Activated CD4-positive, alpha-beta T cell treated with anti-CD3 and anti-CD28 coated beads for 48 hours (primary cell): Measurements from ENCODE around the gene TLX3.
"Not testable (repeated sequence)": the region's sequence is repeated elsewhere in the genome, so short reads cannot be mapped to it uniquely, and the experiment has no call there.

Experiments
- DNase-seq: peaks from one replicate; pipeline ENCODE4 v3.0.0-alpha.2; 2020

TLX3 gene

DNA sequence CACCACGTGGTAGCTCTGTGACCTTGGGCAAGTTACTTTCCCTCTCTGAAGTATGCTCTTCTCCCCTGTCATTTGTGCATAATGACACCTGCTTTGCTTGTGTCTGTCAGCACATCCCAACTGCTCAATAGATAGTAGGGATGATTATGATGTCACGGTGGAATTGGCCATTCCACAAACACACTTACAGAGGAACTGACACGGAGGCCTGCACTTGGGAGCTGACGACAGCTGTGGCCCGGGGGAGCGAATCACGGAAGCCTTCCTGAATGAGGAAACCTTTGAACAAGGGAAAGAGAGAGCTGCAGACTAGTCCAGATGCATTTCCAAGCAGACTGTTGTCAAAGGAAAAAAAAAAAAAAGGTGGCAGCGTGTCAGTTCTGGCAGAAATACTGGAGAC is 21.0 kb downstream of the TLX3 start:
- no peak for DNase-seq

DNA sequence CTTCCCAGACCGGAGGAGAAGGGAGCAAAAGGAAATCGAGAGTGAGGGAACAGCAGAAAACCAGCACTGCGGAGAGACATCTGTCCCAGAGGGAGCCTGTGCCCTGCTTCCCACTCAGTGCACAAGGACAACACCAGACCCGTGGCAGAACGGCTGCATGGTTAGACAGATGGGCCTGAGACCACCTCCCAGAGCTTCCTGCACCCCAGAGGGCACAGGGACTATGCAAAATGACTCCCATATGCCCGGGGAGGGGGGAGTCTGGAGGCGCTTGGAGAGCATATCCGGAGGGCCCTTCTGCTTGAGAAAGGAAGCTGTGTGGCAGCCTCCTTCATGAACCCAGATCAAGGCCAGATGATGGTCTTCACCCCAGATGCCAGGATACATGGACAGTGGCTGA is 26.6 kb downstream of the TLX3 start:
- DNase-seq: no peak

- DNase-seq: peak; percentile 37
Measured at GRCh38 chr5:171336521-171337209, 27.6 kb downstream of the TLX3 start.

DNA sequence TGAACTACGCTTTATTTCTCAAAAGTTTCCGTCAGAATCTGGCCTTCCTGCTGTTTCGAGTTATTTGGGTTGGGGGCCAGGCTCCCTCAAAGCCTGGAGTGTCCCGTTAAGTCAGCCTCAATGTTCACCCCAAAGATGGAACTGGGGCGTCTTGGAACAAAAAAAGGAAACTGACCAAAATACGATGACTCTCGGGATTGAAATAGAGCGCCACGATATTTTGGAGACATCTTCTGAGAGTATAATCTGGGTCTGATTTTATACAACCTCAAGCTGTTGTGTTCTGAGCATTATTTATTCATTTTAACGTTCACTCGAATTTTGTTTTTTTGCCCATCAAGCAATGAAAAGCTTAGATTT is 28.1 kb downstream of the TLX3 start:
- no peak for DNase-seq

GRCh38 chr5:171340042-171340441 is 31.0 kb downstream of the TLX3 start:
- no peak for DNase-seq

GRCh38 chr5:171340491-171340890 is 31.4 kb downstream of the TLX3 start:
- no peak for DNase-seq

- DNase-seq: peak; percentile 53
Measured at GRCh38 chr5:171342362-171343111, 33.5 kb downstream of the TLX3 start.

DNA sequence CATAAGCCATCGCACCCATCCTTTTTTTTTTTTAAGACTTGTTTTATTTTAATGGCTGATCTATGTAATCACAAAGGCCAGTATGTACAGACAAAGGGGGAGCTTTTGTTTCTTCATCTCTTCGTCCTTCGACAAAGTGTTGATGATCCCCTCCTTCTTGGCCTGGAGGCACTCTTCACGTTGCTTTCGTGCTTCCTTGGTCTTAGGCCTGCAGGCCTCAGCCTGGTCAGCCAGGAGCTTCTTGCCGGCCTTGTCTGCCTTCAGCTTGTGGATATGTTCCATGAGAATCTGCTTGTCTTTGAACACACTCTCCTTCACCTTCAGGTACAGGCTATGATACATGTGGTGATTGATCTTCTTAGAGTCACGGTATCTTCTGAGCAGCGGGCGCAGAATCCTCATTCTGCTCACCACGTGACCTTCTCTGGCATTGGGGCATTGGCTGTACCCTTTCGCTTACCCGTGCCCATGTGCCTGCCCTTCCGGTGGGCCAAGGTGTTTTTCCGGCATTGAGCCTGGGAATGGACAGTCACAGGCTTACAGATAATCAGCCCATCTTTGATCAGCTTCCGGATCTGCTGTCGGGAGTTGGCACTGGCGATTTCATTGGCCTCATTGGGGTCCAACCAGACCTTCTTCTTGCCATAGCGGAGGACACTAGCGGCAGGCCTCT is 36.0 kb downstream of the TLX3 start:
- no peak for DNase-seq

GRCh38 chr5:171351536-171352073 is 42.6 kb downstream of the TLX3 start:
- DNase-seq: no peak

DNA sequence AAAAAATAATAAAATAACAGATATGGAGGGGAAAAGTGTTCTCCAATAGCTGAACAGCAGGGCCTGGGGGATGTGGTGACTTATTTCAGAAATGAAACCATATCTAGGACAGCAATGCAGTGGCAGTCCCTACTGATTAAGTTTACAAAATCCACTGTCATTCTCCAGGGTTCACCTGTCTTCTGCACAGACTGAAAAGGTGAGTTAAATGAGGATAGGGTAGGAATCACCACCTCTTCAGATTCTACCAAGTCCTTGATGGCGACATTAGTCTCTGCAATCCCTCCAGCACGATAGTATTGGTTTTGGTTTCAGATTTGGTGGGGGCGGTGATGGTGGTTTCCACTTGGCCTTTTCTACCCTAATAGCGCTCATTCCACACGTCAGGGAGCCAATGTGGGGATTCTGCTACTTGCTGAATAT is 46.3 kb downstream of the TLX3 start:
- DNase-seq: peak; percentile 47

DNA sequence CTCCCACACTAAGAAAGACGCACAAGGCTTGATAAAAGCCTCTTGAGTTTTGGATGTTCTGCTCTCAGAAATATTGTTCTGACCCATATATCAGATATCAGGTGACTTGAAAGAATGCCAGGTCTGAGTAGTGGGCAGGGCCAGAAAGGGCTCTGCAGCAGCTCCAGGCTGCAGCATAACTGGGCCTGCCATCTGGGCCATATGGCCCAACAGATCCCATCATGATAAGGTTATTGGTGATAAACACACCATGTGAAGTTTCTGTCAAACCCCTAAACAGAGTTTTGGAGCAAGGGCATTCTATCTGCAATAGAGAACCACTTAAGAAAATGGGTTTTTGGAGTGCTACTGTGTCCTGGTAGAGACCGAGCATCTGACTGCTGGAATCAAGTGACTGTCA is 48.8 kb downstream of the TLX3 start:
- no peak for DNase-seq

- DNase-seq: not testable (repeated sequence)
Measured at GRCh38 chr5:171361151-171361550, 52.1 kb downstream of the TLX3 start.
